Effector CD4-positive, alpha-beta T cell (primary cell): ENCODE measurements around the gene KDR. TPM values are rescaled to one million over a fixed set of nuclear protein-coding genes. Genes with fewer than 3 reads are reported as not detected.

Experiments used
- DNase-seq: peaks from one replicate; pipeline ENCODE4 v3.0.0-alpha.2; 2020
- total RNA-seq: gene quantifications from one replicate; lab custom pipeline; 2026; lab: John Stamatoyannopoulos, UW

Gene KDR
- total RNA-seq: not detected

- no peak for DNase-seq
These were observed at the start of gene KDR for GRCh38 chr4:55125087-55125721. TSS of gene KDR (minus strand) at chr4:55125595. CDS start at chr4:55125293, 302 bp downstream.

GRCh38 chr4:55173580-55173979 lies 48.2 kb upstream of the KDR start:
- DNase-seq: no peak

- no peak for DNase-seq
These were observed 47.4 kb upstream of the KDR start for GRCh38 chr4:55172694-55173287.

- DNase-seq: no peak
These were observed 45.1 kb upstream of the KDR start for GRCh38 chr4:55170462-55170861.

- DNase-seq: no peak
These were observed 44.1 kb upstream of the KDR start for GRCh38 chr4:55169352-55169961.

GRCh38 chr4:55162396-55162795 lies 37.0 kb upstream of the KDR start:
- DNase-seq: no peak

GRCh38 chr4:55161739-55162138 lies 36.3 kb upstream of the KDR start:
- DNase-seq: no peak

GRCh38 chr4:55159851-55160250 lies 34.5 kb upstream of the KDR start:
- no peak for DNase-seq

GRCh38 chr4:55158957-55159356 lies 33.6 kb upstream of the KDR start:
- no peak for DNase-seq

GRCh38 chr4:55157559-55158277 lies 32.3 kb upstream of the KDR start:
- DNase-seq: no peak

- DNase-seq: no peak
These were observed 29.5 kb upstream of the KDR start for GRCh38 chr4:55154933-55155332.

- no peak for DNase-seq
These were observed 29.0 kb upstream of the KDR start for GRCh38 chr4:55154290-55154880.

- no peak for DNase-seq
These were observed 18.5 kb upstream of the KDR start for GRCh38 chr4:55143858-55144257.

- no peak for DNase-seq
These were observed 13.0 kb upstream of the KDR start for GRCh38 chr4:55138367-55138766.

GRCh38 chr4:55136634-55137033 lies 11.2 kb upstream of the KDR start:
- no peak for DNase-seq

- DNase-seq: no peak
These were observed 8.6 kb upstream of the KDR start for GRCh38 chr4:55133951-55134350.

- no peak for DNase-seq
These were observed 7.4 kb upstream of the KDR start for GRCh38 chr4:55132775-55133174.

GRCh38 chr4:55127521-55127920 lies 2.1 kb upstream of the KDR start:
- no peak for DNase-seq

GRCh38 chr4:55127053-55127452 lies 1.7 kb upstream of the KDR start:
- DNase-seq: no peak

- no peak for DNase-seq
These were observed 557 bp upstream of the KDR start for GRCh38 chr4:55125763-55126541.

- no peak for DNase-seq
These were observed 896 bp downstream of the KDR start for GRCh38 chr4:55124322-55125076.

GRCh38 chr4:55123791-55124190 lies 1.6 kb downstream of the KDR start:
- no peak for DNase-seq
